ENCODE measurements around the gene ERGIC2. TPM values are rescaled to one million over a fixed set of nuclear protein-coding genes. Genes with fewer than 3 reads are reported as not detected.
"Not testable (repeated sequence)": the region's sequence is repeated elsewhere in the genome, so short reads cannot be mapped to it uniquely, and the experiment has no call there.

Gene ERGIC2
- total RNA-seq, 1 donor from 2014 or later, result 53.7 TPM

DNA sequence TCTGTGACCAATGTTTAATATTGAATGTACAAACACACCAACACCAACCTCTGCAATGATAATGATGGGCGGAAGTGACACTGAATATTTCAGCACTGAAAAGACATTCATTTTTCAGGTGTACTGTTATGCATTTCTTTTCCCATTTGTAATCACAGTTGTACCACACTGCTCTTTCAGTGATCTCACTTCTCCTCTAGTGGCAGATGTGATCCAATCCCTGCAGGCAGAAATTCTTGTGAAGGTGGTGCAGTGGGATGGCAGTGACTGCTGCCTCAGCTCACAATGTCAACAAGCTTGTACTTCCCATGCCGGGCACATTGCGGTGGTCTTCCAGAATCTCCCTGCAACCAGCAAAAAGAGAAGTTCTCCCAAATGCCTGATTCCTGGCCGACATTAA, 23.0 kb upstream of the ERGIC2 start:
- TF ChIP-seq, protein P1, sequence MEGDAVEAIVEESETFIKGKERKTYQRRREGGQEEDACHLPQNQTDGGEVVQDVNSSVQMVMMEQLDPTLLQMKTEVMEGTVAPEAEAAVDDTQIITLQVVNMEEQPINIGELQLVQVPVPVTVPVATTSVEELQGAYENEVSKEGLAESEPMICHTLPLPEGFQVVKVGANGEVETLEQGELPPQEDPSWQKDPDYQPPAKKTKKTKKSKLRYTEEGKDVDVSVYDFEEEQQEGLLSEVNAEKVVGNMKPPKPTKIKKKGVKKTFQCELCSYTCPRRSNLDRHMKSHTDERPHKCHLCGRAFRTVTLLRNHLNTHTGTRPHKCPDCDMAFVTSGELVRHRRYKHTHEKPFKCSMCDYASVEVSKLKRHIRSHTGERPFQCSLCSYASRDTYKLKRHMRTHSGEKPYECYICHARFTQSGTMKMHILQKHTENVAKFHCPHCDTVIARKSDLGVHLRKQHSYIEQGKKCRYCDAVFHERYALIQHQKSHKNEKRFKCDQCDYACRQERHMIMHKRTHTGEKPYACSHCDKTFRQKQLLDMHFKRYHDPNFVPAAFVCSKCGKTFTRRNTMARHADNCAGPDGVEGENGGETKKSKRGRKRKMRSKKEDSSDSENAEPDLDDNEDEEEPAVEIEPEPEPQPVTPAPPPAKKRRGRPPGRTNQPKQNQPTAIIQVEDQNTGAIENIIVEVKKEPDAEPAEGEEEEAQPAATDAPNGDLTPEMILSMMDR (IDR thresholded peaks at IDR 0.05; ENCODE audit: insufficient read depth, low read length, poor library complexity, severe bottlenecking), result no peak
- Histone ChIP-seq H3K36me3 (ENCODE audit: control insufficient read depth, insufficient read depth, low read length) (no peaks in the 10 kb centered on the region), H3K27me3 (ENCODE audit: control insufficient read depth, insufficient read depth, low read length) (no peaks in the 10 kb centered on the region), H3K4me3 (ENCODE audit: low read depth, low read length) (no peak overlapping the region)
- no peak for DNase-seq (ENCODE audit: low read depth)

- TF ChIP-seq, protein P1 (IDR thresholded peaks at IDR 0.05; ENCODE audit: insufficient read depth, low read length, poor library complexity, severe bottlenecking), result no peak
- no peak for DNase-seq (ENCODE audit: low read depth)
- H3K4me3 ChIP-seq (ENCODE audit: low read depth, low read length), result no peak overlapping the region
- no peaks in the 10 kb centered on the region for H3K36me3 ChIP-seq (ENCODE audit: control insufficient read depth, insufficient read depth, low read length)
- no peaks in the 10 kb centered on the region for H3K27me3 ChIP-seq (ENCODE audit: control insufficient read depth, insufficient read depth, low read length)
These were observed 21.5 kb upstream of the ERGIC2 start for GRCh38 chr12:29402437-29402836.

DNA sequence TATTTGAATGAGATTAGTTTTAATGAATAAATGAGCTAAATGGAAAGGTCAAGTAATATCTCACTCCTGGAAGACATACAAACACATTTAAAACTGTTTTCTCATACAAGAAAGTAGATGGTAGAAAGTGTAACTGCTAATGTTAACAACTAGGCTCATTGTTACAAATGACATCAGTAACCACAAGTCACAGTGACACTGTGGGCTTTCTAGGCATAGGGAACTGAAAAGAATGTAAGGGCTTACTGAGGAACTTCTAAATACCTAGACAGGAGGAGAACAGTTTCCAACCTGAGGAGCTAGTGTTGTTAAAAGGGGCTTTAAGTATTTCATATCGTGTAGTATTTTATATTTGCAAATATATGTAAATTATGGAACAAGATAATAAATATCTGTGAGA, 17.5 kb upstream of the ERGIC2 start:
- no peak for DNase-seq (ENCODE audit: low read depth)
- Histone ChIP-seq H3K4me3 (ENCODE audit: low read depth, low read length) (no peak overlapping the region), H3K36me3 (ENCODE audit: control insufficient read depth, insufficient read depth, low read length) (no peaks in the 10 kb centered on the region), H3K27me3 (ENCODE audit: control insufficient read depth, insufficient read depth, low read length) (no peaks in the 10 kb centered on the region)
- TF ChIP-seq, protein P1 (IDR thresholded peaks at IDR 0.05; ENCODE audit: insufficient read depth, low read length, poor library complexity, severe bottlenecking), result no peak

DNA sequence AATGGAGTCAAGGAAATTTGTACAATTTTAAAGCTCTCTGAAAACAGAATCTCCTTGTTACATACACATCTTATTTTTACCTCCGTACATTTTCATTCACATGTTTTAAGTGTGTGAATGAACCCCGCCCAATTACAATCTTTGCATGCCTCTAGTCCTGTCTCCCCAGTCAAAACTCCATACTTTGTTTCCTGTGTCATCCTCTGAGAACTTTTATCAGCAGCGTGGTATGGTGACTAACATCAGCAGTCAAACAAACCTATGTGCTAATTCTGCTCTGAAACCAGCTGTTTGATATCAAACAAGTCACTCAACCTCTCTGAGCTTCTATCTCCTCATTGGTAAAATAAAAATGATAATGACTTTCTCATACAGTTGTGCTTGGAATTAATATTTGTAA, 15.8 kb upstream of the ERGIC2 start:
- no peak overlapping the region for H3K4me3 ChIP-seq (ENCODE audit: low read depth, low read length)
- TF ChIP-seq, protein P1 (IDR thresholded peaks at IDR 0.05; ENCODE audit: insufficient read depth, low read length, poor library complexity, severe bottlenecking), result no peak
- H3K27me3 ChIP-seq (ENCODE audit: control insufficient read depth, insufficient read depth, low read length), result no peaks in the 10 kb centered on the region
- no peak for DNase-seq (ENCODE audit: low read depth)
- no peaks in the 10 kb centered on the region for H3K36me3 ChIP-seq (ENCODE audit: control insufficient read depth, insufficient read depth, low read length)

GRCh38 chr12:29395356-29395755, 14.4 kb upstream of the ERGIC2 start:
- TF ChIP-seq, protein P1 (IDR thresholded peaks at IDR 0.05; ENCODE audit: insufficient read depth, low read length, poor library complexity, severe bottlenecking), result no peak
- no peak for DNase-seq (ENCODE audit: low read depth)
- Histone ChIP-seq H3K4me3 (ENCODE audit: low read depth, low read length) (no peak overlapping the region), H3K36me3 (ENCODE audit: control insufficient read depth, insufficient read depth, low read length) (no peaks in the 10 kb centered on the region), H3K27me3 (ENCODE audit: control insufficient read depth, insufficient read depth, low read length) (no peaks in the 10 kb centered on the region)

DNA sequence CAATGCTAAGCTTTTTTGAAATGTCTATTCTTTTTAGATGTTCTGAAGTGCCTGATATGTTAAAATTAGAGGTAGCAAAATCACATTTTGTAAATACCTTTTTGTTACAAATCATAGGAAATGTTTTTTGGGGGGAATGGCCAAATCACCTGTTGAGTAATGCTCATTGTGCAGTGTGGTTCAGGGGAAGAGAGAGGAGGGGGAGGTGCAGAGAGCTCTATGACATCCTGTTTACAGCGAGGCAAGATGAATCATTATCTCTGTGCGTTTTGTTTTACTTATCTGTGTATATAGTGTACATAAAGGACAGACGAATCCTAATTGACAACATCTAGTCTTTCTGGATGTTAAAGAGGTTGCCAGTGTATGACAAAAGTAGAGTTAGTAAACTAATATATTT, 9.4 kb upstream of the ERGIC2 start:
- not testable (repeated sequence) for H3K27me3 ChIP-seq (ENCODE audit: control insufficient read depth, insufficient read depth, low read length); H3K4me3 ChIP-seq (ENCODE audit: low read depth, low read length); H3K36me3 ChIP-seq (ENCODE audit: control insufficient read depth, insufficient read depth, low read length); DNase-seq (ENCODE audit: low read depth)

Data from kidney epithelial cell (primary cell).